Bronchial smooth muscle cell (primary cell): ENCODE results near the gene MRM3. TPM values are rescaled to one million over a fixed set of nuclear protein-coding genes. Genes with fewer than 3 reads are reported as not detected.

Experiments
- total RNA-seq: library from RNA; depleted of rRNA; stranded (reverse); fragments of >200 nt; gene quantifications from 2 replicates; pipeline ENCODE4 v1.2.1, GENCODE V29; 2014

Gene MRM3, protein sequence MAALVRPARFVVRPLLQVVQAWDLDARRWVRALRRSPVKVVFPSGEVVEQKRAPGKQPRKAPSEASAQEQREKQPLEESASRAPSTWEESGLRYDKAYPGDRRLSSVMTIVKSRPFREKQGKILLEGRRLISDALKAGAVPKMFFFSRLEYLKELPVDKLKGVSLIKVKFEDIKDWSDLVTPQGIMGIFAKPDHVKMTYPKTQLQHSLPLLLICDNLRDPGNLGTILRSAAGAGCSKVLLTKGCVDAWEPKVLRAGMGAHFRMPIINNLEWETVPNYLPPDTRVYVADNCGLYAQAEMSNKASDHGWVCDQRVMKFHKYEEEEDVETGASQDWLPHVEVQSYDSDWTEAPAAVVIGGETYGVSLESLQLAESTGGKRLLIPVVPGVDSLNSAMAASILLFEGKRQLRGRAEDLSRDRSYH
- 21.5 and 21.8 TPM in 2 replicates for total RNA-seq

DNA sequence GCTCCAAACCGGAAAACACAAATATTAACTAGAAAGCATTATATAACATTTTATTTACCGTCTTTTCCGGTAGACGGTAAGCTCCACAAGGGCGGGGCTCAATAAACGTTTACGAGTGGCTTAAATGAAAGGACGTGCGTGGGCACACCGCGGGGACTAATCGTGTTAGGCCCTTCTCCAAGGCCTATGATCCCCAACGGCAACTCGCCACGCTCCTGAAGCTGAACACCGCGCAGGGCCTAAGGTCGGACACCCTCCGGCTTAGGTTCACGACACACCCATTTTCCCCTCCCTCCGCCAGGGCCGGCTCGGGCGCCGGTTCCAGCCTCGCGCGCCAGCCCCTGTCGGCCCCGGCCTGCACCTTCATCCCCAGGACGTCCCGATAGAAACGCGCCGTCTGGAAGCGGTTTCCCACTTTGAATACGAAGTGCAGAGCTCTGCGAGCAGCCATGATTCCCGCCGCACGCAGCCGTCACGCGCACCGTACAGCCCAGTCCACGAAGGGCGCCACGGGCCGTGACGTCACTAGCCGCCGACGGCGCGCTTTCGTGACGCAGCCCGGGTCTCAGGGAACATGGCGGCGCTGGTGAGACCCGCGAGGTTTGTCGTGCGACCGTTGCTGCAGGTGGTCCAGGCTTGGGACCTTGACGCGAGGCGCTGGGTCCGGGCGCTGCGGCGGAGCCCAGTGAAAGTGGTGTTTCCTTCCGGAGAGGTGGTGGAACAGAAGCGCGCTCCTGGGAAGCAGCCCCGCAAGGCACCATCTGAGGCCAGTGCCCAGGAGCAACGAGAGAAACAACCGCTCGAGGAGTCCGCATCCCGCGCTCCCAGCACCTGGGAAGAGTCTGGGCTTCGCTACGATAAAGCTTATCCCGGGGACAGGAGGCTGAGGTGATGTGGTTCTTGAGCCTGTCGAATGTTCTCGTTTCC, at the start of gene MRM3, which contains the start of gene GLOD4:
Gene MRM3 (plus strand): TSS at position 549 of the 927 bp plus-strand sequence. CDS start 26 bp downstream, at position 575.
Gene GLOD4 (minus strand): TSS at position 476 of the 927 bp plus-strand sequence. CDS start 25 bp downstream, at position 451.

DNA sequence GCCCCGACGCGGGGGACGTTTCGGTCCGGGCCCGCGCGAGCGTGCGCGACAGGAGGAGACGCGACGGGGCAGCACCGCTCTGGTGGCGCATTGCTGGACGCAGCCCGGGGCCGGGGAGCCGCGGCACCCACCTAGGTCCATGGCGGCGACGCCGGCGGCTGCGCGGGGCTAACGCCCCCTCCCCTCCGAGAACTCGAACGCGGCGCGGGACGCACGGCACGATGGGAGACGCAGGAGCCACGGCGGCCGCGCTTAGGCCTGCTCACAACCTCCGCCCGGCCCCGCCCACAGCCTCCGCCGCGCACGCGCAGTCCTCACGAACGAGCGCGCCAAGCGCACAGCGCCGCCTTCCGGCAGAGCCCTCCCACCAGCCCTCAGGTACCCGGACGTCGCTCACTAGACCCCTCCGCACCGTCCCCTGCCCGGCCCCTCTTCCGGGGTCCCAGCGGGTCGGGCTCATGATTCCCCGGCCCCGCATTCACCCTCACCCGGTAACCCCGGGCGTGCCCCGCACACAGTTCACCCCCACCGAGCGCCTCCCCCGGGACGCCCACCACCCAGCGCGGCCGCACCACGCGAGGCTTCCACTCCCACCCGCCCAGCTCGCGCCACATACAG, 30.0 kb upstream of the MRM3 start, which contains the start of gene GEMIN4:
Gene GEMIN4 (minus strand): TSS at position 263 of the 618 bp plus-strand sequence. CDS start 122 bp downstream, at position 141.

Other genes starting within 250 kb of the MRM3 start
- gene VPS53, start 67.5 kb upstream of the MRM3 start, total RNA-seq: 11.8 and 13.5 TPM in 2 replicates
- 10.1 and 12.0 TPM in 2 replicates for gene TLCD3A, start 49.8 kb upstream of the MRM3 start, total RNA-seq
- 5.5 and 7.2 TPM in 2 replicates for gene GEMIN4, start 30.1 kb upstream of the MRM3 start, total RNA-seq
- 32.2 and 36.4 TPM in 2 replicates for gene GLOD4, start 73 bp upstream of the MRM3 start, total RNA-seq
- 21.3 and 33.1 TPM in 2 replicates for gene NXN, start 197.4 kb downstream of the MRM3 start, total RNA-seq
- gene TIMM22, start 214.8 kb downstream of the MRM3 start, total RNA-seq: 10.4 and 11.8 TPM in 2 replicates